Stimulated activated CD8-positive, alpha-beta memory T cell treated with anti-CD3 and anti-CD28 coated beads, Interleukin-7, amount 100 ng/mL, for 1 hour (primary cell): ENCODE results near the gene COL4A1.

Experiments
- DNase-seq, 2 donors: peaks; one replicate each; pipeline ENCODE4 v3.0.0-alpha.2; 2020; ENCODE audit warnings: low read depth in 2 of 2

Gene COL4A1

GRCh38 chr13:110237875-110238817 is 68.8 kb downstream of the COL4A1 start:
- DNase-seq, result no peak

DNA sequence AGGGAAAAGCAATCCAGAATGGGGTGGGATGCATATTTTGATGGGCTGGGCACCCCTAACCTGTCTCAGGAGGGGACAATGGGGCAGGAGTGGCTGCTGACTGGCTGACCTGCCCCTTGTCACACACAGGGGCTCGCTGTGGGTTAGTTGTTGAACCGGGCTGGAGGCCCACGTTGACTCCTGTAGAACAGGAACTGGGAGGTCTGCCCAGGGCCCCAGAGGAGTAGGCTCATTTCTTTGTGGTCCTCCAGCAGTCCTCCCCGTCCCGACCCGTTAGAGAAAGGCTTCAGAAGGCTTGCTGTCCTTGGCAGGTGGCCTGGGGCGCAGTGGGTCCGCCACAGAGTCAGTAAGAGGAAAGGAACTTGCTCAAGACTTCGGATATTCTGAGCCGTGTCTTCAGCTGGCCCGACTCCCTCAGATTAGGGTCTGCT is 70.1 kb downstream of the COL4A1 start:
- DNase-seq, result no peak

- DNase-seq, result no peak
Observed at GRCh38 chr13:110236431-110236830, 70.5 kb downstream of the COL4A1 start.

- no peak for DNase-seq
Observed at GRCh38 chr13:110234532-110234931, 72.4 kb downstream of the COL4A1 start.

DNA sequence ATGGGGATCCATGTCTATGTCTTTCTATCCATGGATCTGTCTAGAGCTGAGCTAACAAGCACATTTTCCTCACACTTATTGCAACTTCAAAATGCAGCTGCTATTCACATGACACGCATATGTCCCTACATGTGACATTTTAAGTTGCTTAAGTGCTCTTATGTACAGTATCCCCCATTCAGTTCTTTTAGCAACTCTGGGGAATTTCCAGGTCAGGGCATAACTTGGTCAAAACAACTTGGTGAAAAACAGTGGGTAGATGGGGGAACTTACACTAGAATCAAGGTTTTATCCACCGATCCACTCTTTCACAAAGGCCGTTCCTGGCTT is 73.0 kb downstream of the COL4A1 start:
- no peak for DNase-seq

- DNase-seq, result no peak
Observed at GRCh38 chr13:110233181-110233950, 73.6 kb downstream of the COL4A1 start.

DNA sequence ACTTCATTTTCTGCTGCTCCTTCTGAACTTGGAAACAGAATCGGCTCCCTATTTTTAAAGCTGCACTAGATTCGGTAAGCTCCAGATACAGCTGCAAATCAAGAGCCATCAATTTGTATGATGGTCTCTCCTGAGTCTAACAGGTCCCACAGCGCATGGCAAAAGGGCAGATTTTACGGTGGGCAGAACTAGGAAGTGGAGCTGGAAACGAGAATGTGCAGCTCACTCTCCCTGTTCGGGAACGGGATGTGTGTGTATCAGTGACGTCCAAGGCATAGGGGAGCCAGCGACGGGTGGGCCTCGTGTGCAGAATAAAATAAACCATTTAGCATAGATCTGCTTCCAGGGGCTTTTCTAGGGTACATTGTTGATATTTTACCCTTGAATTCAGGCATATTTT is 74.2 kb downstream of the COL4A1 start:
- DNase-seq, result no peak

- DNase-seq, result no peak
Observed at GRCh38 chr13:110232142-110232541, 74.8 kb downstream of the COL4A1 start.

- no peak for DNase-seq
Observed at GRCh38 chr13:110231348-110232047, 75.5 kb downstream of the COL4A1 start.

DNA sequence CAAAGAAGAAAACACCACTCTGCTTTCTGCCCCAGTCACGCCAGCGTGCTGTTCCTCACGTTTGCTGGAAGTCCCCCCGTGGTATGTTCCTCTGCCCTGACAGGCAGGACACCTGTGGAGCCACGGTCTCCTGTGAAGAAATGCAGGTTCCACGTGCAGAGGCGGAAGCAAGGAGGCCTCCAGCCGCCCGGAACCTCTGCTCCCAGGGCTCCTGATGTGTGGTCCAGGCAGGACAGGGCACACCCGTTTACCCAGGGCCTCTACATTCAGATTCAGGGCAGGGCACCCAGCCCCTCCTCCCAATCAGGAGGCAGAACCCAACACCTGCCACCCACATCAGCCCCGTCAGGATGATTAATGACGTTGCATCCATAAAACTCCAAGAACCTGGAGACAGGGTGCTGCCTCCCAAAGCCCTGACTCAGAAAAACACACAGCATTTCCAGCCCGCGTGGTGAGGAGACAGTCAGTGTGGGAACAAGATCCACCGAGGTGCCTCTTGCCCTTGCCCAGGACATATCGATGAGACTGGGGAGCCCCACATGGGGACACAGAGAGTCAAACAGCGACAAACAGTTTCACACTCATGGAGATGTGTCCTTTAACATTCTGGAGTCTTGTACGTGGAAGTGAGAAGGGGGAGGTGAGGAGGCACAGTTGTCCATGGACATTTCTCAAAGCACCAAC is 76.2 kb downstream of the COL4A1 start:
- no peak for DNase-seq

DNA sequence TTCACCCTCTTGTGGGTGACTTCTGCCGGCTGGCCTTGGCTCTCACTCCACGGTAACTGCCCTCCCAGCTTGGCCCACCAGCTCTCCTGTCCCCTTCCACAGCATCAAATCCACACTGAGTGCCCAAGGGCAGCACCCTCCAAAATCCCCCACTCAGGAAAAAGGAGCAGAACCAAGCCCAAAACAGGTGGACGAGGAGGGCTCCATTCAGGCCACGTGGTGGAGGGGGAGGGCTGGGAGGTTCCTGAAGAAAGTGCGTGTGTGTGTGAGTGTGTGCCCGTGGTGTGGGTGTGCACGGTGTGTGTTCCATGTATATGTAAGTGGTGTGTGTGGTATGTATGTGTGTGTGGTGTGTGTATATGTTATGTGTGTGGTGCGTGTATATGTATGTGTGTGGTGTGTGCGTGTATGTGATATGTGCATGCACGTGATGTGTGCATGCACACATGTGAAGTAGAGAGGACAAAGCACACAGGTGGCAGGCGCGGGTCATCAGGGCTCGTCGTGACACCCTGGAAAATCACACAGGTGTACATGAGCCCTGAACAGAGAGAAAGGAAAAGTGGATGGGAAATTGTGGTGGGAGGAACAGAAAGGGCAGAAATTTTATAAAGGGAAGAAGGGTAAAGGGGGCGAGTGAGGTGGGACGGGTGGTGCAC is 76.9 kb downstream of the COL4A1 start:
- DNase-seq, result no peak

DNA sequence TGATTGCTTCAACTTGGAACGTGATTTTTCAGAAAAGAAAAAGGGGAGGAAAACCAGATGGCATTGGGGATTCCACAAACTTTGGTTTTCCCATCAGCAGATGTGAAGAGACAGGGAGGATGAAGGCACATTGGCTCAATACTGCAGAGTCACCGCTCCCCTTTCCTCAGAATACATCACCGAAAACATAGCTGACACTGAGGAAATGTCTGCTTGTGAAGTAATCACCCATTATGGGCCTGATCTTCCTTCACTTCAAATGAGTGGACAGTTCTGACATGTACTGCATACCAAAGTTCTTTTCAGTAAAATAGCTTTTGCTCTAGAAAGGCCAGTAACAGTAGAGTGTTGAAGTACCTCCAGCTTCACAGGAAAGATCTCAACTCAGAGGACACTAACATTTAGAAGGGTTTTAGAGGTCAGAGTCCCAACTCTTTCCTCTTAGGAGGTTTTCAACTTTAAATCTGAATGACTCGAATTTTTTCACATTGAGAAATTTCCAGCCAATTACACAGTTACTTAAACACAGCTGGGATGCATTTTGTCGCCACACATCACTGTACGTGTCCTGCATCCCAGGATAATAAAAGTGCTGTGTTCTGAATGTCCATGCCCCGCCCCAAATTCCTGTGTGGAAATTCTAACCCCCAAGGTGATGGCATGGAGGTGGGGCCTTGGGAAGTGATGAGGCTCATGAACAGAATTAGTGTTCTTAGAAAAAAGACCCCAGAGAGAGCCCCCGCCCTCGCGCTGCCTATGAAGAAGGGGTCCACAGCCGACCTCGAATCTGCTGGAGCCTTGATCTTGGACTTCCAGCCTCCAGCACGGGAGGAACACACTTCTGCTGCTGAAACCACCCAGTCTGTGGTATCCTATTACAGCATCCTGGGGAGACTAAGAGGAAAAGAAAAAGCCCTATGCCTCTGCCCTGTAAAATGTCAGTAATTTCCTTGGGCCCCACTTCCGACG is 77.7 kb downstream of the COL4A1 start:
- no peak for DNase-seq

GRCh38 chr13:110227864-110228643 is 78.9 kb downstream of the COL4A1 start:
- no peak for DNase-seq

GRCh38 chr13:110227416-110227815 is 79.5 kb downstream of the COL4A1 start:
- DNase-seq, result no peak

DNA sequence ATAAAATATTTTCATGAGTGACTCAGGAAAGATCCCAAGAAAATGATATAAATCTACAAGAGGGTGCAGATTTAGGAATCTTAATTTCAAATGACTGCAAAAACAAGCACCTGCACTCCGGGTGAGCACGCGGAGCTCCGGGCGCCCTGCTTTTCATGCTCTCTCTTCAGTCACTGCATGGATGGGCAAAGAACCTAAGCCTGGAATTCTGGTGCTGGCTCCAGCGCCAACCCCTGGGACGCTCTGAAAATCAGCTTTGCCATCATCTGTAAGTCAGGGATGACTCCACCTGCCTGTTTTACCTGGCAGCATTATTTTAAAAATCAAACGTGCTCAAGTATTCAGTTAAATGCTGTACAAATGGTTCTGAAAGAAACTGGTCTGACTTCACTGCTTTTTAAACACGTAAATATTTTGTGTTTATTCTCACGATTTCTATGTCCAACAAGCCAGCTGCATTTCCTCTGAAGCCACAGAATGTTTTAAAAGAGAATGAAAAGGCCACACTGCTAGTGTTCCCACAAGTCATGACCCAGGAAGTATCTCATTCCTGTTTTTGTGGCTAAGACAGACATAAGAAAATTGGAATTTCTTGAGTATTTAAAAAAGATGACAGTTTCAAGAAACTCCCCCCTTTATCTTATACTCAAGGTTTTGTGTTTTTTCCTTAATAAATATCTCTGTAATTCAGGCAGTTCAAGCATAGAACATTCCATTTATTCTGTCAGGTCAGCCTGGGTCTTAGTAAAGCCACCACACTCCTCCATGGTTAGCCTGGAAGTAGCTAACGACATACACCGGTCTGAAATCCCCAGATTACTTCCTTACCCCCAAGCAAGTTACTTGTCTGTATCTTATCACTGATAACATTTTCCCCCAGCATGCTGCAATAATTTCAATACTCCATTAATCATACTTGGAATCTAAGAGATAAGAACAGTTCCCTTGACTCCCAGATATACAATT is 81.1 kb downstream of the COL4A1 start:
- DNase-seq, result no peak

- no peak for DNase-seq
Observed at GRCh38 chr13:110225003-110225402, 82.0 kb downstream of the COL4A1 start.

- no peak for DNase-seq
Observed at GRCh38 chr13:110224519-110224918, 82.4 kb downstream of the COL4A1 start.
